BLaER1 treated with 17β-estradiol and CSF1 and Interleukin-3, amounts not matched to agents 10 nM and 100 nM (cell line): ENCODE data around the gene ZNF70.

Source experiments
- H3K27ac ChIP-seq, 11 experiments: shearing (Covaris generic); formaldehyde crosslinking; 2 replicates each; pipeline ENCODE4 v1.8.1; 2022
- H3K27me3 ChIP-seq, 11 experiments: shearing (Covaris generic); formaldehyde crosslinking; 2 replicates each; pipeline ENCODE4 v1.8.1; 2022
- H3K36me3 ChIP-seq, 11 experiments: shearing (Covaris generic); formaldehyde crosslinking; 2 replicates each; pipeline ENCODE4 v1.8.1; 2022
- H3K4me1 ChIP-seq, 10 experiments: shearing (Covaris generic); formaldehyde crosslinking; 2 replicates each; pipeline ENCODE4 v1.8.1; 2022
- H3K4me2 ChIP-seq, 11 experiments: shearing (Covaris generic); formaldehyde crosslinking; 2 replicates each; pipeline ENCODE4 v1.8.1; 2022
- H3K4me3 ChIP-seq, 10 experiments: shearing (Covaris generic); formaldehyde crosslinking; 2 replicates each; pipeline ENCODE4 v1.8.1; 2022
- H3K9ac ChIP-seq, 11 experiments: shearing (Covaris generic); formaldehyde crosslinking; 2 replicates each; pipeline ENCODE4 v1.8.1; 2022
- H3K9me3 ChIP-seq, 11 experiments: shearing (Covaris generic); formaldehyde crosslinking; replicated peaks in 1 of 11; 2 replicates each; pipeline ENCODE4 v1.8.1; 2022
- H4K20me1 ChIP-seq, 11 experiments: shearing (Covaris generic); formaldehyde crosslinking; 2 replicates each; pipeline ENCODE4 v1.8.1; 2022
- Cebpa-rat ChIP-seq, 11 experiments: shearing (Covaris generic); IDR thresholded peaks; 2 replicates each; pipeline ENCODE4 v1.8.1; 2022

Gene ZNF70

GRCh38 chr22:23700706-23701105 lies 50.2 kb downstream of the ZNF70 start:
- Histone ChIP-seq H3K9me3 (no peaks in the 10 kb centered on the region), H3K9ac (no peak overlapping the region), H3K27ac (no peak overlapping the region), H3K4me3 (no peak overlapping the region), H3K27me3 (no peaks in the 10 kb centered on the region), H3K36me3 (peaks cover 77 to 81% (median 79%) of the 10 kb centered on the region in 11 experiments), H3K4me1 (peaks cover 30 to 34% (median 32%) of the 10 kb centered on the region in 10 experiments), H3K4me2 (no peak overlapping the region), H4K20me1 (peaks cover 9 to 100% (median 28%) of the 10 kb centered on the region in 11 experiments; a peak in 18 of 22 replicates)
- TF ChIP-seq Cebpa-rat (IDR thresholded peaks at IDR 0.05) = no peak

GRCh38 chr22:23698673-23699235 lies 52.2 kb downstream of the ZNF70 start:
- peaks cover 0 to 89% (median 13%) of the 10 kb centered on the region in 11 experiments; a peak in 16 of 22 replicates for H4K20me1 ChIP-seq
- no peak for TF ChIP-seq Cebpa-rat (IDR thresholded peaks at IDR 0.05)
- H3K4me1 ChIP-seq = peaks cover 41 to 54% (median 52%) of the 10 kb centered on the region in 10 experiments
- H3K9ac ChIP-seq = peak overlapping the region in 4 of 11 experiments; percentile 12 to 84 (median 82); a peak in 2 of 22 replicates
- peak overlapping the region in 10 of 11 experiments; percentile 16 to 99 (median 94); a peak in 17 of 22 replicates for H3K4me2 ChIP-seq
- peak overlapping the region in 8 of 11 experiments; percentile 42 to 97 (median 94); a peak in 15 of 22 replicates for H3K27ac ChIP-seq
- no peaks in the 10 kb centered on the region for H3K27me3 ChIP-seq
- H3K9me3 ChIP-seq = no peaks in the 10 kb centered on the region
- no peak overlapping the region for H3K4me3 ChIP-seq
- peaks cover 72 to 78% (median 76%) of the 10 kb centered on the region in 11 experiments for H3K36me3 ChIP-seq

- H3K9me3 ChIP-seq = no peaks in the 10 kb centered on the region
- peaks cover 0 to 82% (median 12%) of the 10 kb centered on the region in 11 experiments; a peak in 15 of 22 replicates for H4K20me1 ChIP-seq
- peaks cover 41 to 61% (median 58%) of the 10 kb centered on the region in 10 experiments for H3K4me1 ChIP-seq
- H3K27ac ChIP-seq = peak overlapping the region in 8 of 11 experiments; percentile 86 to 97 (median 94); a peak in 15 of 22 replicates
- H3K27me3 ChIP-seq = no peaks in the 10 kb centered on the region
- no peak overlapping the region for H3K4me3 ChIP-seq
- H3K36me3 ChIP-seq = peaks cover 72 to 78% (median 76%) of the 10 kb centered on the region in 11 experiments
- peak in 1 of 11 experiments; percentile 38; a peak in 1 of 22 replicates for TF ChIP-seq Cebpa-rat (IDR thresholded peaks at IDR 0.05)
- peak overlapping the region; percentile 5 to 99 (median 94); a peak in 20 of 22 replicates for H3K4me2 ChIP-seq
- H3K9ac ChIP-seq = peak overlapping the region in 6 of 11 experiments; percentile 4 to 84 (median 82); a peak in 6 of 22 replicates
Measured at GRCh38 chr22:23698094-23698493, 52.8 kb downstream of the ZNF70 start.

GRCh38 chr22:23697031-23697970 lies 53.6 kb downstream of the ZNF70 start:
- Histone ChIP-seq H3K4me3 (peak overlapping the region in 7 of 10 experiments; percentile 16 to 52 (median 44); a peak in 11 of 20 replicates), H3K4me2 (peak overlapping the region; percentile 86 to 99 (median 94)), H3K9me3 (no peaks in the 10 kb centered on the region), H3K27me3 (no peaks in the 10 kb centered on the region), H3K36me3 (peaks cover 72 to 78% (median 76%) of the 10 kb centered on the region in 11 experiments), H4K20me1 (peaks cover 0 to 74% (median 12%) of the 10 kb centered on the region in 11 experiments; a peak in 10 of 22 replicates), H3K9ac (peak overlapping the region; percentile 49 to 84 (median 75); a peak in 21 of 22 replicates), H3K27ac (peak overlapping the region; percentile 24 to 97 (median 88); a peak in 20 of 22 replicates), H3K4me1 (peaks cover 41 to 69% (median 66%) of the 10 kb centered on the region in 10 experiments)
- TF ChIP-seq Cebpa-rat (IDR thresholded peaks at IDR 0.05) = no peak

- H3K27me3 ChIP-seq = no peaks in the 10 kb centered on the region
- peaks cover 0 to 65% (median 6%) of the 10 kb centered on the region in 11 experiments; a peak in 9 of 22 replicates for H4K20me1 ChIP-seq
- H3K4me1 ChIP-seq = peaks cover 41 to 76% (median 75%) of the 10 kb centered on the region in 10 experiments
- peaks cover 64 to 77% (median 71%) of the 10 kb centered on the region in 11 experiments for H3K36me3 ChIP-seq
- peak overlapping the region; percentile 24 to 97 (median 88); a peak in 21 of 22 replicates for H3K27ac ChIP-seq
- peak overlapping the region in 7 of 10 experiments; percentile 16 to 52 (median 44); a peak in 14 of 20 replicates for H3K4me3 ChIP-seq
- H3K9me3 ChIP-seq = no peaks in the 10 kb centered on the region
- peak overlapping the region; percentile 51 to 84 (median 75) for H3K9ac ChIP-seq
- H3K4me2 ChIP-seq = peak overlapping the region; percentile 86 to 99 (median 94)
- TF ChIP-seq Cebpa-rat (IDR thresholded peaks at IDR 0.05) = peak in 8 of 11 experiments; percentile 39 to 95 (median 73); a peak in 11 of 22 replicates
Measured at GRCh38 chr22:23696326-23696851, 54.5 kb downstream of the ZNF70 start.

- no peaks in the 10 kb centered on the region for H3K9me3 ChIP-seq
- peak overlapping the region in 8 of 10 experiments; percentile 22 to 52 (median 44); a peak in 15 of 20 replicates for H3K4me3 ChIP-seq
- H3K9ac ChIP-seq = peak overlapping the region in 10 of 11 experiments; percentile 51 to 84 (median 78); a peak in 20 of 22 replicates
- H3K4me2 ChIP-seq = peak overlapping the region; percentile 86 to 99 (median 94)
- H3K27ac ChIP-seq = peak overlapping the region in 10 of 11 experiments; percentile 75 to 97 (median 91); a peak in 20 of 22 replicates
- H3K27me3 ChIP-seq = no peaks in the 10 kb centered on the region
- no peak for TF ChIP-seq Cebpa-rat (IDR thresholded peaks at IDR 0.05)
- H3K36me3 ChIP-seq = peaks cover 58 to 77% (median 67%) of the 10 kb centered on the region in 11 experiments
- peaks cover 0 to 59% (median 6%) of the 10 kb centered on the region in 11 experiments; a peak in 8 of 22 replicates for H4K20me1 ChIP-seq
- peaks cover 41 to 79% (median 75%) of the 10 kb centered on the region in 10 experiments for H3K4me1 ChIP-seq
Measured at GRCh38 chr22:23695571-23696325, 55.2 kb downstream of the ZNF70 start.

GRCh38 chr22:23695141-23695540 lies 55.8 kb downstream of the ZNF70 start:
- H3K4me1 ChIP-seq = peaks cover 41 to 79% (median 75%) of the 10 kb centered on the region in 10 experiments
- peaks cover 0 to 53% (median 6%) of the 10 kb centered on the region in 11 experiments; a peak in 8 of 22 replicates for H4K20me1 ChIP-seq
- H3K4me2 ChIP-seq = peak overlapping the region; percentile 86 to 99 (median 94)
- no peaks in the 10 kb centered on the region for H3K27me3 ChIP-seq
- H3K4me3 ChIP-seq = peak overlapping the region in 5 of 10 experiments; percentile 40 to 52 (median 46); a peak in 6 of 20 replicates
- no peak for TF ChIP-seq Cebpa-rat (IDR thresholded peaks at IDR 0.05)
- peak overlapping the region in 7 of 11 experiments; percentile 74 to 84 (median 82); a peak in 12 of 22 replicates for H3K9ac ChIP-seq
- H3K9me3 ChIP-seq = no peaks in the 10 kb centered on the region
- peaks cover 53 to 77% (median 67%) of the 10 kb centered on the region in 11 experiments for H3K36me3 ChIP-seq
- H3K27ac ChIP-seq = peak overlapping the region in 10 of 11 experiments; percentile 75 to 97 (median 91); a peak in 18 of 22 replicates
